Measurements from ENCODE around the gene LRP6.
"Not testable (repeated sequence)": the region's sequence is repeated elsewhere in the genome, so short reads cannot be mapped to it uniquely, and the experiment has no call there.

Gene LRP6

DNA sequence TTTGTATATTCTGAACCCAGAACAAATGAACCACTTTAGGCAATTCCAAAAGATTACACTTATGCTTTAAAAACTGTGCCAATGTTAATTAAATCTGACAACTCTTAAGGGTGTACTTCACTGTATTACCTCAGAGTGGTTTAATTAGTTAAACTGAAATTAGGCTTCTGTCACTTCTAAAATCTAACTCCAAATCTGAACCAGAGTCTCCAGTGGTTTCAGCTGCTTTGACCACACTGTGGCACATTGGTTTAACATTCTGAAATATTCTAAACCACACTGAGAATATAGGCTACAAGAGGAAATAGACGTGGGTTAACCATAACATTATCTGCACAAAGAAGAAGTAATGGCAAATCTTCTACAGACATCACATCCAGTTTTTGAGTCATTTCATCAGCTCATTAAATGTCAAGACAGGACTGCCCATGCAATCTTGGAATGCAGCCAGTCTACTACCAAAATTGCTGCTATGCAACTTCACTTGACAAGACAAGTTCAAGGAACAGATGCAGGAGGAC is 94.8 kb downstream of the LRP6 start:
- DNase-seq = peak in 1 of 2 donors; percentile 42

DNA sequence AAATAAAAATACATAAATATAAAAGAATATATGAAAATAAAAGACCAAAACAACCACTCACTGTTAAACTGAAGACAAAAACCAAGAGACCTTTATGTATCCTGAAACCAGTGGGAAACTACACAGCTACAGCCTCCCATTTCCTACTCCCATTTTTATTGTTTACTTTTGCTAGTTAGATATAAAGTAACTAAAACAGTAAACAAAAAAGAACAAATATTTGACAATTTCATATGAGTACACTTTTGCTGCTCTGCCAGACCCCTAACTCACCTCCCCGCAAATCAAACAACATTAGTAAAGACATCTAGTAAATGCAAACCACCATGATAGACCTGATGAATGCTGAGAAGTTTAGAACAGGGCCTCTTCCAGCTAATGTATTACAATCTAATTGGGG is 99.0 kb downstream of the LRP6 start:
- no peak for DNase-seq

DNA sequence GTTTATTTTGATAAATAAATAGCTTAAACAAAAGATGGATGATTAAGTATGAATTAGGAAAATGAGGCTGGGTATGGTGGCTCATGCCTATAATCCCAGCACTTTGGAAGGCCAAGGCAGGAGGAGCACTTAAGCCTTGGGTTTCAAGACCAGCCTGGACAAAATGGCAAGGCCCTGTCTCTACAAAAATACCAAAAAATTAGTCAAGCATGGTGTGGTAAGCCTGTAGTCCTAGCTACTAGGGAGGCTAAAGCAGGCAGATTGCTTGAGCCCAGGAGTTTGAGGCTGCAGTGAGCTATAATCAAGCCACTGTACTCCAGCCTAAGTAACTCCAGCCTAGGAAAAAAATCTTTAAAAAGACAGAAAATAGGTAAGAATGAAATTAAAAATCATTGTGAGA is 100.1 kb downstream of the LRP6 start:
- no peak for DNase-seq

DNA sequence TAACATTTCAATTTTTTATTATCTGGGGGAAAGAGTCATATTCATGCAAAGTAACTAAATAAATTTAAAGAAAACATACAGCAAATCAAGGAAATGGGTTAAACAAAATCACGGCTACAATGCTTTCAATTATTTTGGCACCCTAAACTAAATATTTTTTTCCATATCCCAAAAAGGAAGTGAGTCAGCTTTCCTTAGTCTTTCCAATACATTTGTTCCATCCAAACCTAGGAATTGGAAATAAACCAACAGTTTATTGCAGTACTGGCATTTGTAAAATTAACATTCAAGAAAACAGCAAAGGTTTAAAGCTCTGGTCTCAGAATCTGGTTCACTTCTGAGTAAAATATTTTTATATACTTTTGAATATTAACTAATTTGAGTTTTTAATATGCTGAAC is 106.9 kb downstream of the LRP6 start:
- no peak for DNase-seq

DNA sequence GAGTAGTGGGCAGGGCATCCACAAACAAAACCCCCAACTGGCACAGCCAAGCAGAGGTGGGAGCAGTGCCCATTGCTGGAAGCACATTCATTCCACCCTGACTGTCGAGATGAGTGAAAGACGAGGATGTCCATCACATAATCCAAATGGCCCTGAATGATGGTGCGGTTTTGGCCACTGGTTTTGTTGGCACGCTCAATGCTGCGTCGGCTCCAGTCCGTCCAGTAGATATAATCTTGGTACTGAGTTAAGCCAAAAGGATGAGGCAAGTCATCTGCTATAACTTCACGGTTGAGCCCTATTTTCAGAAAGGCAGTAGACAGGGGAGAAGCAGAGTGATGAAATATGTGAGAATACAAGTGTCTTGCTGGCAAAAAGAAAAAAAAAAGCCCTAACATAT is 108.0 kb downstream of the LRP6 start:
- DNase-seq = no peak

DNA sequence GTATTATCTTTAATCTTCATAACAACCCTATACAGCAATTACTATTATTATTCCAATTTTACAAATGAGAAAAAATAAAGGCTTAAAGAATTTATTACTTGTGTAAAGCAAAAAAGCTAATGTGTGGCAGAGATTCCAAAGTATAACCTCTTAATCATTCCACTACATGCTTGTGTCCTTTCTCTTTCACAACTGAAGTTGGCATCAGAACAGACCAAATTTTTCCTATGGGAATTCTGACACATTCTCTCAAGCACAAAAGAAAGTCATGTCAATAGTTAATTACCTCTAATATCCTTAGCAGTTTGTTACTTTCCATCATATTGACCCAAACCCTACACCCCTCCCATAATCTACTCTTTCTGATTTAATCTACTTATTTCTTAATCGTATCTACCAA is 109.4 kb downstream of the LRP6 start:
- DNase-seq = no peak

DNA sequence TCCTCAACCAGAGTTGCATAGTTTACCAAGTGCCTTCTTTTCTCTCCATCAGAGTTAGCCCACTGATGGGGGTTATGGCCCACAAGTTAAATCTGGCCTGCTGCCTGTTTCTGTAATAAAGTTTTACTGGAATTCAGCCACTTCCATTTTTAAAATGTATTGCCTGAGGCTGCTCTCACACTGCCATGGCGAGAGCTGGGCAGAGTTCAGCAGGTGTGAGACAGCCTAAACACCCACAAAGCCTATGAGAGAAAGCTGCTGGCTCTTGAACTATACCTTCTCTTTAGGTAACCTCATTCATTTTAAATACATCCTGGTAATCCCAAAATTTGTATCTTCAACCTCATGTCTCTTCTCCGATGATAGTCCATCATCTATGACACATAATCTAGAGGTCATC is 110.0 kb downstream of the LRP6 start:
- no peak for DNase-seq

DNA sequence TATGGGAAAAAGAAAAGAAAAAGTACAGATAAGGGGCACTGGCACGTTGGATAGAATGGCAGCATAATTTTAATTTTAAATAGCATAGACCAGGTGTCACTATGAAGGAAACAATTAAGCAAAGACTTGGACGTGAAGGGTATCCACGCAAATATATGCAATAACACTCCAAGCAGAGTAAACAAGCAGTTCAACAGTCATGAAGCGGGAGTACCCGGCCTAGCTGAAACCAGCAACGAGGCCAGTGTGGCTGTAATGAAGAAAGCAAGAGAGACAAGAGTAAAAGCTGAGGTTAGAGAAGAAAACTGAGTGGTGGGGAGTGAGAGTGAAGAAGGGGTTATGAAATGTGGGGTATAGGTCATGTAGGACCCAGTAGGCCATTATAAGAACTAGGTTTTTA is 110.7 kb downstream of the LRP6 start:
- no peak for DNase-seq

DNA sequence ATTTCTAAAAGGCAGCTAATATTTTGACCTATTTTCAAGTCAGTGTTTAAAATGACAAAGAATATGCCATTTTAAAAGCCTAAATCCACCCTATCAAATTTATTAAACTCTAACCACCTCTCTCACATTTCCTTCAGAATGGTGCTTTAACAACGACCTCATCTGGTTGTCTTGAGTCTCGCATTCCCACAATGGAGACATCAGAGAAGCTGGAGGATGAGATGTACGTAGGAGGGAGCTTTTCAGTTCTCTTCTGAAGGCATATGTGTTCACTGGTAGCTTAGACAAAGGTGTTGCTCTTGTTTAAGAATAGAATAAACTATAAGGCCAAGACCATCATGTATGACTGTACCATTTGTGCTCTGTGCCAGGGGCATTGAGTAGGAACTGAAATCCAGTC is 113.2 kb downstream of the LRP6 start:
- DNase-seq = no peak

DNA sequence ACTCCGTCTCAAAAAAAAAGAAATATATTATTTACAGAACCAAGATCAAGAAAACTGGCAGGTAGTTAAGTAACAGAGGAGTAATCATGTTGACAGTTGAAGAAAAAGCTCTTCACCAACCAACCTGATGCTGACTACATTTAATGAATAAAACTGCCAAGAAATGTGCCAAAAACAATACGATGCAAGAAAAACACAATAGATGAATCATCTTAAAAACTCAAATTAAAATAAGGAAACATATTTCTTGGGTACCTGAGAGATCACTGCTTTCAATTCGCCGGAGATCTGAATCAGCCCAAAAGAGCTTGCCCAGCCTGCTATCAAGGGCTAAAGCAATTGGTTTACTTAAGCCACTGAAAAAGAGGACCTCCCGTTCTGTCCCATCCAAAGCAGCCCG is 119.7 kb downstream of the LRP6 start:
- no peak for DNase-seq

DNA sequence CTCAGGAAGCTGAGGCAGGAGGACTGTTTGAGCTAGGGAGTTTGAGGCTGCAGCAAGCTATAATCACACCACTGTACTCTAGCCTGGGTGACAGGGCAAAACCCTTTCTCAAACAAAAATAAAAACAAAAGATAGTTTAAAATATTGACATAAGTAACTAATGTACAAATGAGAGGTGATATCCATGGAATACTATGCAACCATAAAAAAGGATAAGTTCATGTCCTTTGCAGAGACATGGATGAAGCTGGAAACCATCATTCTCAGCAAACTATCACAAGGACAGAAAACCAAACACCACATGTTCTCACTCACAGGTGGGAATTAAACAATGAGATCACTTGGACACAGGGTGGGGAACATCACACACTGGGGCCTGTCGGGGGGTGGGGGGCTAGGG is 122.3 kb downstream of the LRP6 start:
- DNase-seq = not testable (repeated sequence)

DNA sequence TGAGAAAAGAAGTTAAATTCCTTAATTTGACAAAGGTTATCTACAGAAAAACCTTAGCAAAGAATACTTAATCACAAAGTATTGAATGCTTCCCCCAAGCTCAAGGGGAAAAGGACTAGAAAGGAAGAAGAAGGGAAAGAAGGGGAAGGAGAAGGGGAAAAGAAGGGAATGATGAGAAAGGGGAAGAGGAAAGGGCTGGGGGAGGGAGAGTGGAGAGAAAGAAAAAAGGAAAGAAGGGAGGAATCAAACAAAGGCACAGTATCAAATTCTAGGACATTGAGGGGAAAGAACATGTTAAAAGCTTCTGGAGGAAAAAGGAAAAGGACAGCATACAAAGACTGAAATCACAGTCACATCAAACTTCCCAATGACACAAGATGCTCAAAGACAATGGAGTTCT is 125.8 kb downstream of the LRP6 start:
- DNase-seq = no peak

DNA sequence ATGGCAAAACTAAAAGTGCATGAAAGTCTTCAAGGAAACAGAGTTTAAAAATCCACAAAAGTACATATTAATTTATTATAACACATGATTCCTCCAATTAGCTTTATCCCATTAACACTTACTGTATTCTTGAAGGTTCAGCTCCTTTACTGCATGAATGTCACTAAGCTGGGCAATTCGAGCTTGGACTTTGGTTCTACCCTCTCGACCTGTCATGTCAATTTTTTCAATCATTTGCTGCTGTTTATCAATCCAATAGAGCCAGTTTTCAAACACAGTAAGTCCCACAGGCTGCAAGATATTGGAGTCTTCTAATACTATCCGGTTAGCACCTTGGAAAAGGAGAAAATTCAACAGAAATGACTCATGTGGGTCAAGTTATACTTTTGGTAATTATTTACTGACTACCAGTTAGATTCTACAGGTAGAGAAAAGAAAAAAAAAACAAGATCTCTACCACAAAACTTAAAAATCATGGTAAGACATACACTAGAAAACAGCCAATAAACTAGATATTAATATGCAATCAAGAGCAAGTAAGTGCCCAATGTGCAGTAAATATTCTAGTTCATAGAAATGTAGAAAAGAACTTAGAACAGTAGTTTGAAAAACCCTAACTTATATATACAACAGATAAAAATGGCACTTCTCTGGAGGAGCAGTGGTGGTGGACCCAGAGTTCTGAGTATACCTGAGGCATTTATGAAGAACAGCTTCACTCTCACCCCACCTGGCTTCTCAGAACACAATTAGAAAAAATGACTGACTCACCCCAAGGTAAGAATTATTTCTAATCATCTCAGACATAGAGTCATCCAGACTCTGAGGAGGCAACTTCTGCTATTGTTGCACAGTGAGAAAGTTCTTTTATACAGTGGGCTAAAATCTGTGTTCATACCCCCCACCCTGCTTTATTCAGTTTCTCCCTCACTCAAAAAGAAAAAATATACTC is 128.4 kb downstream of the LRP6 start:
- DNase-seq = no peak

DNA sequence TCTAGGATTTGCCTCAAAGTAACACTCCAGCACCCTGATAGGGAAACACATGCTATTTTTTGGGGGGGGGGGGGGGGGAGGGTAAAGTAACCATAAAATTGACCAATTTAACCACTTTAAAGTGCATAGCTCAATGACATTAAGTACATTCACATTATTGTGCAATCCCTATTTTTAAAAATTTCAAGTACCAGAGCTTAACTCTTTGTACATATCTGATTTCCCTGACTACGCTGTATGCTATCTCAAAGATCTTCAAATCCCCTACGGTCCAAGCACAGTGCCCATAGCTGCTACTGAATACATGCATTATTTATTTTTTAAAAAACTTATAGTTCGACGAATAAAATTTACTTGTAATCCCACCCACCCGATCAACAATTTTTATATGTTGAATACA is 133.1 kb downstream of the LRP6 start:
- DNase-seq = no peak

DNA sequence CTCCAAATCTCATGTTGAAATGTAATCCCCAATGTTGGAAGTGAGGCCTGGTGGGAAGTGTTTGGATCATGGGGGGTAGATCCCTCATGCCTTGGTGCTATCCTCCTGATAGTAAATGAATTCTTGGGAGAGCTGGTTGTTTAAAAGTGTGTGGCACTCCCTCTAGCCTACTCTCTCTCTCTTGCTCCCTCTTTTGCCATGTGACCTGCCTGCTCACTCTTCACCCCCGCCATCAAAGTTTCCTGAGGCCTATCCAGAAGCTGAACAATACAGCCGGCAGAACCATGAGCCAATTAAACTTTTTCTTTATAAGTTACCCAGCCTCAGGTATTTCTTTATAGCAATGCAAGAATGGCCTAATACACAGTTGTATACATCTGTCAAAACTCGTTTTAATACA is 133.6 kb downstream of the LRP6 start:
- DNase-seq = no peak

DNA sequence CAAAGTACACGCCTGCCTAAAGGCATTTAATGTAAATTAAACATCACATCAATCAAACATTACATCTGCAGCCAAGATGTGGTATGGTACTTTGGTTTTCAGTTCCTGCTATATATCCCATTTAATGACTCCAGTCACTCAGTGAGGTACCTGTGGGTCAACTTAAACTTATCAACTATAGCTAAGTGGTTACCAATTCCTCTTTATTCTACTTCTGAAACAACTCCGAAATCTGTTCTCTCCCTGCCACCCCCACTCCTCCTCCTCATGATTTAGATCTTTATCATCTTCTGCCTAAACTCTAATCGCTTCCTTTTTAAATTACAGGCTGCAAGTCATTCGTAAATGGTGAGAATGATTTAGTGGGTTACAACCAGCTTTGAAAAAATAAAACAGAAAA is 138.2 kb downstream of the LRP6 start:
- DNase-seq = peak in 1 of 2 donors; percentile 16

DNA sequence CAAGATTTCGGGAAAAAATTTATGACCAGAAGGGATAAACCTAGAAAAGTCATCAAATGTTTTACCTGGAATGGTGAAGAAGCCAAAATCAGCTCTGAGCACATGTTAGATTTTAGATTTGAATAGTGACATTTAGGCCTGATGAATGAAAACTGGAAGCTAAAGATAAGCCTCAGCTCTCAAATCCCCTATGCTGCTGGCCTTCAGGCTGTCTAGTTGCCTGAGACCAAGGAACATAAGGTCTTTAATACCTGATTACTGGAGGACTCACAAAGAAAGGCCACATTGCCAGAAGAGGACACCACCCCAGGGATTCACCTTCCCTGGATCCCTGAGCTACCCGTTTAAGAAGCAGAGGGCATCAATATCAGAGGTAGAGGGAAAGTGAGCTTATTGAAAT is 139.5 kb downstream of the LRP6 start:
- DNase-seq = no peak

DNA sequence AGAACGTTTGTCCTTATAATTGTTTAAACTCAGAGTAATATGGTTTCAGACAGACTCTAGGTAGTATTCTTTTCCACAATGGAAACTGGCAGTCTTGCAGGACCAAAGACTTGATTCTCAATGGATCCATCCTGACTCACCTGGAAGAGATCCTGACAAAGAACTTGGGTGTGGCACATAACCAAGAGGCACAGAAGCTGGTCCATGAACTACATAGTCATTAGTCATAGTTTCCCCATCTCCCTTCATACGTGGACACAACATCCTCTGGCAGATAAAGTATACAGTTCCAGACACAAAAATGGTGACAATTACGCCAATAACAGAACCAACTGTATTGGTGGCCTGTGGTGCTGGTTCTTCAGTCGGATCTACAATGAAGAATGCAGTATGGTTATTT is 140.3 kb downstream of the LRP6 start:
- no peak for DNase-seq

DNA sequence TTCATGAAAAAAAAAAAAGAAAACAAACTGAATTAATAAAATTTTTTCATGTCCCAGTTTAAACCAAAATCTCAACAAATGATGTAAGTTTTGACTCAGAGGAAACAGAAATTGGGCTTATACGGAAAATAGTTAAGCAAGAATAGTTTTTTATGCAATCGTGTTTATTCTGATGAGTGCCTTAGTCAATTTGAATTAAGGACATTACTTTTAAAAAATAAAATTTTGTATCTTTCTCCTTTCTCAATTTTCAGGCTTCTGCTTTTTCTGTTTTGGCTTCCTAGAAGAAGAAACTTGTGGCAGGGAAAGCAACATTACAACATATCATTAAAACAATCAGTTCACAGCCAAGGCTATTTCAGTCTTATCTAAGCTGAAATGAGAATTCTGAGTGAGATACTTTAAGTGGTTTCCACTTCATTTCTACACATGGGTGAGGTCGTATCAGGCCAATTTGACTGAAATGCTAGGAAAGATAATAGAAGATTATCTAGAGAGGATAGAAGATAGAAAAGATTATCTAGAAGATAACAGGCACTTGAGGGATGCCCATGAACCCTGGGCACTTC is 143.7 kb downstream of the LRP6 start:
- no peak for DNase-seq

DNA sequence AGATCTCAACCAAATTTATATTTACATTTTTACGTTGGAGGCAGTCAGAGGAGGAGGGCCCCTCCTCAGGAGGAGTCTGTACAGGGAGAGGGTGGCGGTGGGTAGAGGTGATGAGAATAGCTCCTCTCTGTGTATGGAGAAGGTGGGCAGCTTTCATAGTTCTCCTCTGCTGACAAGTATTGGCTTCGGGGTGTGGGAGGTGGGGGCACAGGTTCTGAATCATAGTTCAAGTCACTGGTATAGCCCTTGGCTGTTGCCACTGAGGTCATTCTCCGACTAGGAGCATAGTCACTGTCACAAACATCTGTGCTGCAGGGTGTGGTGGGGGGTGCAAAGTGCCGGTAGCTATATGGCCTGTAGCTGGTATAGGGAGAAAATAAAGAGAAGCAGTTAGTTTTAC is 145.8 kb downstream of the LRP6 start:
- DNase-seq = no peak

DNA sequence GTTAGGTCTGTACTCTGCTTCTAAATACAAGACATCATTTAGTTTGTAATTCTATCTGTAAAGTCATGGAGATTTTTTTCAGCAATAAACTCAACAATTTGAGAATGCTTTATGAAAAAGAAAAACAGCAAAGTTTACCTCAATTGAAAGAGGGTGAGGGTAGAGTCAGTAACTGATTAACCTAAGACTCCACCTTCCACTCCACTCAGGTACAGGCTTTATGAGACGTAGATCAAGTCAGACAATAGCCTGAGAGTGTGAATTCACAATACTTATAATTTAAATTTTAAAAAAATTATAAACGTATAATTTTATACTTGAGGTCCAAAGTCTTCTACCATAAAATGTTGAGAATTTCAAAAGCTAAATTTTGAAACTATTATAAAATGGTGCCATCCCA is 150.2 kb downstream of the LRP6 start:
- no peak for DNase-seq

DNA sequence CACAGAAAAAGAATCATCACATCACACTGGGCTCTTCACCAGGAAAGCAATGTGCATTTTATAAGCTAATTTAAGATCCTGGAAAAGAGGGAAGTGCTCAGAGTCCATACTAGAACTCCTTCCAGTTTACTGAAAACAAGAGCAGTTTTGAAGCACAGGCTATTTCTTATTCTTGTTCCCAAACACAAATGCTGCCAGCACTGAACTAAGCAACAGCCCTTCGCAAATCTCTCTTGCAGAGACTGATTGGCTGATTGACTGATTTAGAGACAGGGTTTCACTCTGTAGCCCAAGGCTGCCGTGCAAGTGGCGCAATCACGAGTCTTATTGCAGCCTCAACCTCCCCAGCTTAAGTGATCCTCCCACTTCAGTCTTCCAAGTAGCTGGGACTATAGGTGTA is 151.3 kb downstream of the LRP6 start:
- no peak for DNase-seq

DNA sequence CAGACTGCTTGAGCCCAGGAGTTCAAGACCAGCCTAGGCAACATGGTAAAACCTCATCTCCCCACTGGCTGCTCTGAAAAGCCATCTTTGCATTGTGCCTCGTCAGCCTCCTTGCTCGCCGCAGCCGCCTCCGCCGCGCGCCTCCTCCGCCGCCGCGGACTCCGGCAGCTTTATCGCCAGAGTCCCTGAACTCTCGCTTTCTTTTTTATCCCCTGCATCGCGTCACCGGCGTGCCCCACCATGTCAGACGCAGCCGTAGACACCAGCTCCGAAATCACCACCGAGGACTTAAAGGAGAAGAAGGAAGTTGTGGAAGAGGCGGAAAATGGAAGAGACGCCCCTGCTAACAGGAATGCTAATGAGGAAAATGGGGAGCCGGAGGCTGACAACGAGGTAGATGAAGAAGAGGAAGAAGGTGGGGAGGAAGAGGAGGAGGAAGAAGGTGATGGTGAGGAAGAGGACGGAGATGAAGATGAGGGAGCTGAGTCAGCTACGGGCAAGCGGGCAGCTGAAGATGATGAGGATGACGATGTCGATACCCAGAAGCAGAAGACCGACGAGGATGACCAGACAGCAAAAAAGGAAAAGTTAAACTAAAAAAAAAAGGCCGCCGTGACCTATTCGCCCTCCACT is 155.8 kb downstream of the LRP6 start:
- not testable (repeated sequence) for DNase-seq

DNA sequence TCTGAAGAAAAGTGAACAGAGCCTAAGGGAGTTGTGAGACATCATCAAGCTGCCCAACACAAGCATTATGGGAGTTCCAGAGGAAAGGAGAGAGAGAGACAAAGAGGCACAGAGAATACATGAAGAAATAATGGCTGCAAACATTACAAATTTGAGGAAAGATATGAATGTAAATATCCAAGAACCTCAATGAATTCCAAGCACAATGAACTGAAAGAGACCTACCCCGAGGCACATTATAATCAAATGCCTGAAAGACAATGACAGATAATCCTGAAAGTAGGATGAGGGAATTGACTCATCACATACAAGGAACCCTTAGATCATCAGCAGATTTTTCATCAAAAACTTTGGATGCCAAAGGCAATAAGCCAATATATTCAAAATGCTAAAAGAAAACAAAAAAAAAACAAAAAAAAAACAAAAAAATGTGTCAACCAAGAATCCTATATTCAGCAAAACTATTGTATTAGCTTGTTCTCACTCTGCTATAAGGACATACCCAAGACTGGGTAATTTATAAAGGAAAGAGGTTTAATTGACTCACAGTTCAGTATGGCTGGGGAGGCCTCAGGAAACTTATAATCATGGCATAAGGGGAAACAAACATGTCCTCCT is 158.3 kb downstream of the LRP6 start:
- no peak for DNase-seq

Data from bone marrow (tissue), 2 donors.